Stomach (tissue), 9 donors: ENCODE results near the gene EML2. TPM values are rescaled to one million over a fixed set of nuclear protein-coding genes. Genes with fewer than 3 reads are reported as not detected.

Experiments
- DNase-seq, 2 donors: peaks; one replicate each; pipeline versions ENCODE4 v3.0.0 to v3.0.0-alpha.2; 2013 to 2019
- H3K27ac ChIP-seq, 5 donors: fragments of 200-600 bp in 4 of 5; sonication (generic) in 4 of 5; one replicate each; pipeline ENCODE4 v1.5.1; 2013 to 2019; ENCODE audit warnings: mild to moderate bottlenecking in 1 of 5, moderate library complexity in 1 of 5
- H3K27me3 ChIP-seq, 3 donors: fragments of 200-600 bp; sonication (generic); one replicate each; pipeline ENCODE4 v1.5.1; 2017 to 2019; ENCODE audit warnings: mixed run types in 1 of 3
- H3K36me3 ChIP-seq, 4 donors: fragments of 200-600 bp; sonication (generic); 1 replicate in 3 of 4; 2 replicates in 1 of 4; pipeline ENCODE4 v1.5.1; 2016 to 2019
- H3K4me1 ChIP-seq, 4 donors: fragments of 200-600 bp; sonication (generic); one replicate each; pipeline ENCODE4 v1.5.1; 2016 to 2019
- H3K4me3 ChIP-seq, 4 donors: fragments of 200-600 bp; sonication (generic) in 3 of 4; one replicate each; pipeline ENCODE4 v1.5.1; 2016 to 2019; ENCODE audit warnings: mild to moderate bottlenecking in 1 of 4
- H3K9me3 ChIP-seq, 4 donors: fragments of 200-600 bp; sonication (generic); one replicate each; pipeline ENCODE4 v1.5.1; 2016 to 2019
- CTCF ChIP-seq, 7 experiments: fragments of 450-650 bp in 4 of 7; fragments of 200-600 bp in 3 of 7; sonication (generic) in 3 of 7; IDR thresholded peaks; one replicate each; pipeline ENCODE4 v1.5.1; 2016 to 2019; ENCODE audit warnings: antibody characterized with exemption in 7 of 7, control low read depth in 2 of 7, mild to moderate bottlenecking in 1 of 7
- EP300 ChIP-seq: sonication (generic); formaldehyde crosslinking; IDR thresholded peaks from one replicate; pipeline ENCODE4 v1.6.1; 2017; ENCODE audit warnings: antibody characterized with exemption
- POLR2A ChIP-seq, 4 donors: fragments of 450-650 bp; IDR thresholded peaks; one replicate each; pipeline ENCODE4 v1.6.1; 2016; ENCODE audit warnings: antibody characterized with exemption in 4 of 4, control low read depth in 2 of 4, mild to moderate bottlenecking in 1 of 4, moderate library complexity in 1 of 4
- POLR2AphosphoS5 ChIP-seq, 3 donors: sonication (generic); formaldehyde crosslinking; IDR thresholded peaks; one replicate each; pipeline ENCODE4 v1.6.1; 2016; ENCODE audit warnings: antibody characterized with exemption in 3 of 3
- WGBS, 5 donors: extraction: QIAGEN DNeasy Blood & Tissue Kit in 3 of 5; methylation state at CpG; one replicate each; pipeline versions ENCODE4 v1.1.5 to v1.1.7; 2013 to 2018; 5-methylcytosine and 5-hydroxymethylcytosine counted together
- intact Hi-C: fragments of 100-400 bp; cut with DNase I; formaldehyde crosslinking; loops from one replicate; pipeline ENCODE4 v1.15.1; 2023; ENCODE audit warnings: low total_unique reads
- polyA plus RNA-seq, 3 donors: library from polyadenylated mRNA; stranded (reverse); fragments of 200-250 nt; gene quantifications; one replicate each; pipeline ENCODE4 v1.2.3, GENCODE V29; 2013
- total RNA-seq, 5 donors: library from RNA; depleted of rRNA; stranded (reverse); fragments of >200 nt; gene quantifications; one replicate each; pipeline versions ENCODE4 v1.1.0 to v1.2.3, GENCODE V29; 2014 to 2016
- donor health status: healthy with polysubstance abuse.
- donor health status: Bipolar disorder and iron deficiency.
- donor health status: healthy.

EML2 gene
- total and polyA plus RNA-seq, 8 donors = 17.8 to 387 (median 32.8) TPM

DNA sequence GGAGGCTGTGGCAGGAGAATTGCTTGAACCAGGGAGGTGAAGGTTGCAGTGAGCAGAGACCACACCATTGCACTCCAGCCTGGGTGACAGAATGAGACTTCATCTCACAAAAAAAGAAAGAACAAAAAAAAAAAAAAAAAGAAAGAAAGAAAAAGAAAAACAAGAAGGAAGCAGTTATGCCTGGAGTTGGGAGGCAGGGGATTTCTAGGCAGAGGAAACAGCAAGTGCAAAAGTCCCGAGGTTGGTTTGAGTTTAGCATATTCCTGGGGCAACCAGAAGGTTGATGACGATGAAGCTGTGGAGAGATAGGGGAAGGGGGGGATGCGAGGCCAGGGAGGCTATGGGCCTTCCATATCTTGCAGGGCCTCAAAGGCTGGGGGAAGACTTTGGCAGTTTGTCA, 11.5 kb upstream of the EML2 start:
- Histone ChIP-seq H3K9me3 (no peaks in the 10 kb centered on the region), H3K27me3 (peaks cover 0 to 22% (median 0%) of the 10 kb centered on the region in 3 donors), H3K27ac (no peak overlapping the region), H3K4me3 (no peak overlapping the region), H3K4me1 (peaks cover 6 to 8% (median 8%) of the 10 kb centered on the region in 4 donors), H3K36me3 (no peaks in the 10 kb centered on the region)
- WGBS, 5 donors = 52 to 81% (median 78%) methylated on average over 3 of the region's 3 CpGs
- no peak for DNase-seq
- no peak for TF ChIP-seq EP300
- no peak for TF ChIP-seq POLR2A (IDR thresholded peaks at IDR 0.05)
- TF ChIP-seq POLR2AphosphoS5 (IDR thresholded peaks at IDR 0.05) = no peak
- TF ChIP-seq CTCF (IDR thresholded peaks at IDR 0.05) = no peak
- intact Hi-C loops = no loop called here

DNA sequence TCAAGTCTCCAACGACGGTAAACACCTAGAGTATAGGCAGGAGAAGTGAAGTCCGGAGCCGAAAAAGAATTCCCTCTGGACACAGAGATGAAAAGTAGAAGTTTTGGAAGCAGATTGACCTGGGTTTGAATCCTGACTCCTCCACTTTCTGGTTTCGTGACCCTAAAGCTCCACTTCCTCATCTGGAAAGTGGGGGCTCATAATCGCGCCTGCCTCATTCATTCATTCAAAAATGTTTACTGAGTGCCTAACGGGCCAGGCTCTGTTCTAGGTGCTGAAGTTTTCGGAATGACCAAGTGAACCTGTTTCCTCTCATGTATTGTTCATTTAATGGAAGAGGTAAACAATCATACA, 7.1 kb upstream of the EML2 start:
- 5 to 12% (median 10%) methylated on average over 8 to 9 of the region's 9 CpGs for WGBS, 5 donors
- peak overlapping the region in 3 of 4 donors; percentile 44 to 52 (median 48) for H3K4me3 ChIP-seq
- H3K4me1 ChIP-seq = peaks cover 32 to 43% (median 38%) of the 10 kb centered on the region in 4 donors
- no peak for TF ChIP-seq POLR2AphosphoS5 (IDR thresholded peaks at IDR 0.05)
- peak overlapping the region in 3 of 5 donors; percentile 9 to 53 (median 22) for H3K27ac ChIP-seq
- H3K36me3 ChIP-seq = no peaks in the 10 kb centered on the region
- H3K9me3 ChIP-seq = no peaks in the 10 kb centered on the region
- no peak for DNase-seq
- H3K27me3 ChIP-seq = peaks cover 3 to 48% (median 4%) of the 10 kb centered on the region in 3 donors
- intact Hi-C loops = loop anchor here (10.0 kb wide), 1 partner anchor 122 kb away; no protein-coding TSS in a partner anchor

GRCh38 chr19:45645631-45646344, 6.6 kb upstream of the EML2 start:
- intact Hi-C loops = loop anchor here (10.0 kb wide), 1 partner anchor 121 kb away; no protein-coding TSS in a partner anchor
- no peaks in the 10 kb centered on the region for H3K36me3 ChIP-seq
- WGBS, 5 donors = 1 to 2% (median 2%) methylated on average over 25 to 27 of the region's 27 CpGs
- H3K9me3 ChIP-seq = no peaks in the 10 kb centered on the region
- H3K27me3 ChIP-seq = peaks cover 3 to 48% (median 4%) of the 10 kb centered on the region in 3 donors
- DNase-seq = peak; percentile 88 to 93
- peak overlapping the region in 4 of 5 donors; percentile 9 to 53 (median 30) for H3K27ac ChIP-seq
- peaks cover 33 to 48% (median 43%) of the 10 kb centered on the region in 4 donors for H3K4me1 ChIP-seq
- peak overlapping the region; percentile 33 to 52 (median 46) for H3K4me3 ChIP-seq
- TF ChIP-seq EP300 (no peak), POLR2AphosphoS5 (IDR thresholded peaks at IDR 0.05) (no peak), POLR2A (IDR thresholded peaks at IDR 0.05) (no peak), CTCF (IDR thresholded peaks at IDR 0.05) (no peak)

- peak overlapping the region; percentile 33 to 52 (median 46) for H3K4me3 ChIP-seq
These were observed 6.0 kb upstream of the EML2 start for GRCh38 chr19:45645068-45645630.

More at GRCh38 chr19:45645068-45645630, 6.0 kb upstream of the EML2 start:
- Histone ChIP-seq H3K4me1 (peaks cover 33 to 52% (median 46%) of the 10 kb centered on the region in 4 donors), H3K27me3 (peaks cover 3 to 46% (median 4%) of the 10 kb centered on the region in 3 donors), H3K9me3 (no peaks in the 10 kb centered on the region), H3K36me3 (no peaks in the 10 kb centered on the region), H3K27ac (peak overlapping the region in 1 of 5 donors; percentile 53)
- 8 to 40% (median 20%) methylated on average over 5 to 35 of the region's 35 CpGs for WGBS, 5 donors
- TF ChIP-seq POLR2AphosphoS5 (IDR thresholded peaks at IDR 0.05) (no peak), POLR2A (IDR thresholded peaks at IDR 0.05) (no peak), CTCF (IDR thresholded peaks at IDR 0.05) (no peak), EP300 (no peak)
- no peak for DNase-seq
- intact Hi-C loops = loop anchor here (10.0 kb wide), 1 partner anchor 120 kb away; no protein-coding TSS in a partner anchor
